Measurements from ENCODE around the gene EPGN. TPM values are rescaled to one million over a fixed set of nuclear protein-coding genes. Genes with fewer than 3 reads are reported as not detected.

EPGN gene
- polyA plus RNA-seq, 1 donor (not counting 4 experiments of a cell fraction or from before 2014, with no cell fraction given): 330 TPM

- no peaks in the 10 kb centered on the region for H3K9me3 ChIP-seq (ENCODE audit: control insufficient read depth, low read depth, low read length)
- no peak overlapping the region for H3K9ac ChIP-seq (ENCODE audit: control insufficient read depth, extremely low read depth, insufficient read depth, low read length)
- H3K4me2 ChIP-seq (ENCODE audit: control insufficient read depth, extremely low read depth, insufficient read depth, low read depth, low read length): no peak overlapping the region
- no peaks in the 10 kb centered on the region for H3K36me3 ChIP-seq (ENCODE audit: control insufficient read depth in 2 of 2, extremely low read depth in 1 of 2, insufficient read depth in 2 of 2, low read length in 2 of 2)
- H4K20me1 ChIP-seq (ENCODE audit: control insufficient read depth, extremely low read depth, insufficient read depth, low read length): no peaks in the 10 kb centered on the region
- no peak overlapping the region for H3K27ac ChIP-seq (ENCODE audit: control insufficient read depth, insufficient read depth, low read length)
- TF ChIP-seq EZH2 (IDR thresholded peaks at IDR 0.05; ENCODE audit: low read length) (no peak), CTCF (optimal IDR thresholded peaks at IDR 0.05 in 1 of 3, IDR thresholded peaks at IDR 0.05 in 1 of 3, conservative IDR thresholded peaks at IDR 0.05 in 1 of 3; ENCODE audit: extremely low read depth in 1 of 3, insufficient read depth in 2 of 3, low read length in 3 of 3) (no peak)
- peaks cover 25% of the 10 kb centered on the region for H3K4me1 ChIP-seq (ENCODE audit: control insufficient read depth, extremely low read depth, insufficient read depth, low read length)
- H3K9me1 ChIP-seq (ENCODE audit: control insufficient read depth, extremely low read depth, insufficient read depth, low read length): no peaks in the 10 kb centered on the region
- H3K4me3 ChIP-seq (ENCODE audit: control insufficient read depth in 2 of 3, extremely low read depth in 1 of 3, insufficient read depth in 2 of 3, low read depth in 1 of 3, low read length in 3 of 3): no peak overlapping the region
- dilution Hi-C loops (cut with MboI; ENCODE audit: extremely low pct_ligation_motif_present, low sequenced_read_pairs): no loop called here
- no peak overlapping the region for H2AFZ ChIP-seq (ENCODE audit: control insufficient read depth, low read length)
- H3K79me2 ChIP-seq (ENCODE audit: control insufficient read depth, insufficient read depth, low read length): no peaks in the 10 kb centered on the region
- no peaks in the 10 kb centered on the region for H3K27me3 ChIP-seq (ENCODE audit: control insufficient read depth, extremely low read depth, insufficient read depth, low read length)
- DNase-seq (ENCODE audit: low read depth, low spot score): no peak
- FAIRE-seq: no peak
Measured at GRCh38 chr4:74287791-74288190, 20.5 kb upstream of the EPGN start.

- Histone ChIP-seq H4K20me1 (ENCODE audit: control insufficient read depth, extremely low read depth, insufficient read depth, low read length) (no peaks in the 10 kb centered on the region), H3K9me3 (ENCODE audit: control insufficient read depth, low read depth, low read length) (no peaks in the 10 kb centered on the region), H3K36me3 (ENCODE audit: control insufficient read depth in 2 of 2, extremely low read depth in 1 of 2, insufficient read depth in 2 of 2, low read length in 2 of 2) (no peaks in the 10 kb centered on the region), H3K27me3 (ENCODE audit: control insufficient read depth, extremely low read depth, insufficient read depth, low read length) (no peaks in the 10 kb centered on the region), H3K4me2 (ENCODE audit: control insufficient read depth, extremely low read depth, insufficient read depth, low read depth, low read length) (no peak overlapping the region), H3K79me2 (ENCODE audit: control insufficient read depth, insufficient read depth, low read length) (no peaks in the 10 kb centered on the region), H2AFZ (ENCODE audit: control insufficient read depth, low read length) (no peak overlapping the region), H3K9me1 (ENCODE audit: control insufficient read depth, extremely low read depth, insufficient read depth, low read length) (no peaks in the 10 kb centered on the region), H3K27ac (ENCODE audit: control insufficient read depth, insufficient read depth, low read length) (no peak overlapping the region), H3K4me3 (ENCODE audit: control insufficient read depth in 2 of 3, extremely low read depth in 1 of 3, insufficient read depth in 2 of 3, low read depth in 1 of 3, low read length in 3 of 3) (no peak overlapping the region), H3K4me1 (ENCODE audit: control insufficient read depth, extremely low read depth, insufficient read depth, low read length) (peaks cover 13% of the 10 kb centered on the region), H3K9ac (ENCODE audit: control insufficient read depth, extremely low read depth, insufficient read depth, low read length) (no peak overlapping the region)
- dilution Hi-C loops (cut with MboI; ENCODE audit: extremely low pct_ligation_motif_present, low sequenced_read_pairs): no loop called here
- no peak for DNase-seq (ENCODE audit: low read depth, low spot score)
- FAIRE-seq: no peak
- TF ChIP-seq CTCF (optimal IDR thresholded peaks at IDR 0.05 in 1 of 3, IDR thresholded peaks at IDR 0.05 in 1 of 3, conservative IDR thresholded peaks at IDR 0.05 in 1 of 3; ENCODE audit: extremely low read depth in 1 of 3, insufficient read depth in 2 of 3, low read length in 3 of 3): no peak
- no peak for TF ChIP-seq EZH2 (IDR thresholded peaks at IDR 0.05; ENCODE audit: low read length)
Measured at GRCh38 chr4:74291471-74291870, 16.8 kb upstream of the EPGN start.
